Stimulated activated CD4-positive, alpha-beta T cell treated with anti-CD3 and anti-CD28 coated beads, Interleukin-1b, Interleukin-23, amount 100 ng/mL, for 1 hour (primary cell): ENCODE data around the gene HLA-DMA.

Experiments
- DNase-seq, 2 donors: peaks; one replicate each; pipeline ENCODE4 v3.0.0-alpha.2; 2020; ENCODE audit warnings: low read depth in 2 of 2

HLA-DMA gene

DNA sequence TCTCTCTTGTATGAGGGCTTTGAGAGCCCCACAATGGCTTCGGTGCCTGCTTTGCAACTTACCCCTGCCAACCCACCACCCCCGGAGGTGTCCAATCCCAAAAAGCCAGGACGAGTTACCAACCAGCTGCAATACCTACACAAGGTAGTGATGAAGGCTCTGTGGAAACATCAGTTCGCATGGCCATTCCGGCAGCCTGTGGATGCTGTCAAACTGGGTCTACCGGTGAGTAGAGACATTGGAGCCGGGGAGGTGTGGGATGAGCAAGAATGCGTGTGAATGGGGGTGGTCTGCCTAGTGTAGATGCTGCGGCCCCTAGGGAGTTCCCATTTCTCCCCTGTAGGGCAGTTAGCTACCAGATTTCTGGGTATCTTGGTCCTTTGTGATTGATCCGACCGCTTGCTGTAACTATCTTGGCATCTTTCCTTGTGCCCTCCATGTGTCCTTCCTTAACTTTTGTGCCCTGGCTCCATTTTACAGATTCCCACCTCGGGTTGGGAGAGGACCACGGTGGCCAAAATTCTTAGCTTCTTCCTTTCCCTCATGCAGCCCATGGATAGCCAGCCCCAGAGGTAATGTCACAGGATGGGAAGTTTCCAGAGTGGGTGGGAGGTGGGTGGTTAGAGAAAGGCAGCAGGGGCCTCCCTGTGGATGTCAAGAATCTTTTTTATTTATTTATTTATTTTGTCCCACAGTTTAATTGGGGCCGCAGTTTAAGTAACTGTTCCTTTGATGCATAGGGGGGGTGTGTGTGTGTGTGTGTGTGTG lies 21.8 kb upstream of the HLA-DMA start:
- no peak for DNase-seq

DNA sequence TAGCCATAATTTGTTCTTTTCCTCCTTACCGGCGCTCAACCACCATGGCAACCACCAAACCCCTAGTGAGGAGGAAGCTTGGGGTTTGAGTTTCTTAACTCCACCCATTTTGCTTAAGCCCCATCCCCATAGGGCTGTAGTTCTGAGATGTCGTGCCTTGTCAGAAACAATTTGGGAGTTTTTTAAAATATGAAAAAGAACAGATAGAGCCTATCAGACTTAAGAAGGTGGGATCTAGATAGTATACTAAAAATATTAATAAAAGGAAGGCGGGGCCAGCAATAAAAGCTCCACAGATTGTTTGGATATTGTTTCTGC lies 21.1 kb upstream of the HLA-DMA start:
- no peak for DNase-seq

DNA sequence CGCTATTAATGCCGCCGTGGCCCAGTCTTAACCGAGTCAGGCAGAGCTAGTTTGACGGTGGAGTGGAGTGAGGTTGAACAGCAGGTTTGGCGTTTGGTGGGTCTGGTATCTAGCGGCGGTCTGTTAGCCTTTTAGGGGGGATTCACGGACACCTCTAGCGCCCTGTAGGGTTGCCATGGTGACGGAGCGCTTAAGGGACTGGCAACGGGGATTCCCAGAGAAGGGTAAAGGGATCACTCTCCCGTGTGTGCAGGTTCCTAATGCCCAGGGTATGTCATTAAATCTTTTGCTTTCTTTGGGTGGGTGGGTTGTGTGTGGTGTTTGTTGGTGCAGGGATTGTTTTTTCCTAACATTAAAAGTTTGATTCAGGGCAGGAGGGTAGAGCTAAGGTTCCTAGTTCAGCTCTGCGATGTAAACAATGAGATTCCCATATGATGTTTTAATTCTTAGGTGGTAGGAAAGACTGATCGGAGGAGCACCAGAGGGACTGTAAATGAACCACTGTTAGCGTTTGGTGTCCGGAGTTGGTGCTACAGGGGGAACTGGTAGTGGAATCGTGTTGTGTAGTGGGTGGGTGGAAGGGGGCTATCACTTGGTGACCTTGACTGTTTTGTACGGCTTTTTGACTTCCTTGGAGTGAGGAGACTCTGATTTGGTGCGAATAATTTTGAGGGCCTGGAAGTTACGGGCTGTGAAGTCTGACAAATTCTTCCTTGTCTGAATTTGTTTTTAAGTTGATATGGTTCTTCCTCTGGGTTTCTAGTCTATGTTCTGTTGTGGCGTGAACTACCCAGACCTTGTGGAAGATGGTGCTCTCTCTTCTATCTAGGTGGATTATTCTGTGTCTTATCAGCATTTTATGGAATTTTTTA lies 20.5 kb upstream of the HLA-DMA start:
- no peak for DNase-seq

DNA sequence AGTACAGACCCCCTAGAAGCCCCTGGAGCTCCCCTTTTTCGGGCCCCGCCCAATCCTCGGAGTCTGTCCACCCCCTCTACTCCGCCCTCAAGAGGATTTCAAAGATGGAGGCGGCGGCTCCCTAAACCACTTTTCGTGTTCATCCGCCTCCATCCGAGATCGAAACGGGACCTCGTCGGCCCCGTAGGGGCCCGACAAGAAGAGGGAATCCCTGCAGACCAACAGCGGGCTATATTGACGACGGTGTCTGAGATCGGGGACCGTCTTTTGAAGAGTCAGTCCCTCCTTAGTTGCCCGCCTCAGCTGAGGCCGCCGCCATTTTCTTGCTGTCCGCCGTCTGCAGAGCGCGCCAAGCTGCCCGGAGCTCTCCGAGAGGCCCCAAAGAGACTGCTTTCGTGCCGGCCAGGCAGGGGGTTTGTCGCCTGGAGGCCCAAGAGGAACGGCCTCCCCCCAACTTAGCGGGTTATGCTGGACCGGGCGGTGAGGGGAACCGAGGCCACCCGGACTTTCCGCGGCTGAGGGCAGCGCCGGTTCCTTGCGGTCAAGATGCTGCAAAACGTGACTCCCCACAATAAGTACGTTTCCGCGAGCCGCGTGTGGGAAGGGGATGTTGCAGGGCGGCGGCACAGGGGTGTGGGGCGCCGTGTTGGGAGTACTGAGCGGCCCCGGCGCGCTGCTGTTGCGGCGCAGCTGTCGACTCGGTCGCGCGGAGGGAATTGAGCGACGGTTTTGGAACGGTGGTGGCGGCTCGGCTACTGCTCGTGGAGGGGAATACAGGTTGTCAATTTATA lies 19.7 kb upstream of the HLA-DMA start:
- DNase-seq, result no peak

DNA sequence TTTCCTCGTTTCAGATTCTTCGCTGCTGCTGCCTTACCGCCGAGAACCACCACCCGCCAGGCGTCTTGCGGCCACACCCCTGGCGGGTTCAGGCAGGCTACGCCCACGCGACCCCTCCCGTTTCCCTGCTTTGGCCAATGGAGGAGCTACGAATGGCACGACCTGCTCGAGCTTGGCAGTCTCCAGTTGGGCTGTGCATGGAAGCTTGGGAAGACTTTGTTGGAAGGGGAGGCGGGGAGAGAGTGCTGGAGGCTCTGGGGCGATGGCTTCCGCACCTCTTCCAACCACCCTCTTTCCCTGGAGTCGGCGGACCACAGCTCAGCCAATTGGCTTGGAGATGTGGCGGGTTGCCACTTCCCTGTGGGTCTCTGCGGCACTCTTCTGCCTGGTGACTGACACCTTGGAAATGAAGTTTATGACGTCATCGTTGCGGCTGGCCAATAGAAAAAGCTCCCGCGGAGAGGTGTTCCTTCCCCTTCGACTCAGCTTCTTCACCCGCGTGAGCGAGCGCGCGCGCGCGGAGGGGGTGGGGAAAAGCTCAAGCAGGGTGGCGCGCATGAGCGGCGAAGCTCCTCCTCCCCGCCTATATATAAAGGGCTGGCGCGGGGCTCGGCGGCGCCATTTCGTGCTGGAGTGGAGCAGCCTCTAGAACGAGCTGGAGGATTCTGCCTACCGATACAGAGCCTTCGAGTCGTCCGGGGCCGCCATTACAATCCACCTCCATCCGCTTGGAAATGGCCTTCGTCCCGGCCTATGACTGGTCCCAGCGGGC lies 18.9 kb upstream of the HLA-DMA start:
- peak; percentile 98 to 100 for DNase-seq

DNA sequence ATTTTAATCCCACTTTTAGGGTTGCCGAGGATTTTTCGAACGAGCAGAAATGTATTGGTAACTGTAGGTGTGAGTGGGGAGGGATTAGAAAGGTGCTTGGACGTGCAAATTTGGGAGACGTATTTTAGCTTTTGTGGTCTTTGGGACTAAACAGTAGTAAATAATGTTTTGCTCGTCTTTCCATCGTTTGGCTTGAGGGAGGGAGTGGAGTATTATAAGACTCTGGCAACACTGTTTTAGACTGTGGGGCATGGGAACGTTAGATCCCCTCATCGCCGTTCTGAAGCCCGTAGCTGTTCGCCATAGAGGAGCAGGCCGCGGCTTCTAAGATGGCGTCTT lies 18.3 kb upstream of the HLA-DMA start:
- no peak for DNase-seq

DNA sequence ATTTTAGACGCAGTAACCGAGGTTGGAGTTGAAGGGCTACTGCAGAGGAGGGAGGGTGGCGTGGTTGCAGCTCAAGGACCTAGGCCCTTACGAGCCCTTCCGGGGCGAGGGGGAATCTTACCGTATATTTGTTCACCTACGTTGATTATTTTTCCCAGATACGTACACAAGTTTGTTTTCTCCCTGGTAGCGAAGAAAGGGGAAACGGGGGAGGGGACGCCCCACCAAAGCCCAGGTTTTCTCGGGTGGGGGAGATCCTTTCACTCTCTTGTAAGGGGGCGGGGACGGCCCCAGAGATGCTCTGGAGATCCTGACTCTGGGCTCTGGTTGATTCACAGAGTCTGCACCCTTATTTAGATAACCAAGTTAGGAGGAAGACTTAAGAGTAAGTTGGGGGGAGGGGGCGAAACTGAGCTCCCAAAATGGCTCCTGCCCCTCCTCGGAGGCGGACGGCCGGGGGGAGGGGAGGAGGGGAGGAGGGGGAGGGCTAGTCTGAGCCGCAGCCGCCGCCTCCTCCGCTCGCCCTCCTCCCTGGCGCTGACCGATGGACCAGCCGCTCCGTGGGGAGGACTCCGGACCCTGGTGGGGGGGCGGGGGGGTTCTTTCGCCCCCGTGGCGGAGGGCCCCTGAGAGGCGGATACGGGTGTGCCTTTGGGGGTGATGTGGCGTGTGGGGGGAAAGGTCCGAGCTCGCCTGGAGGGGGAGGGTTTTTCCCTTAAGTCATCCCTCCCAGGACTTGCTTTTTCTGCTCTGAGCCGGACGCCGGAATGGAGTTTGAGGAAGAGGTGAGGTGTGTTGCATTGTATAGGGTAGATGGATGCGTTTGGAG lies 17.7 kb upstream of the HLA-DMA start:
- peak; percentile 49 to 72 for DNase-seq

DNA sequence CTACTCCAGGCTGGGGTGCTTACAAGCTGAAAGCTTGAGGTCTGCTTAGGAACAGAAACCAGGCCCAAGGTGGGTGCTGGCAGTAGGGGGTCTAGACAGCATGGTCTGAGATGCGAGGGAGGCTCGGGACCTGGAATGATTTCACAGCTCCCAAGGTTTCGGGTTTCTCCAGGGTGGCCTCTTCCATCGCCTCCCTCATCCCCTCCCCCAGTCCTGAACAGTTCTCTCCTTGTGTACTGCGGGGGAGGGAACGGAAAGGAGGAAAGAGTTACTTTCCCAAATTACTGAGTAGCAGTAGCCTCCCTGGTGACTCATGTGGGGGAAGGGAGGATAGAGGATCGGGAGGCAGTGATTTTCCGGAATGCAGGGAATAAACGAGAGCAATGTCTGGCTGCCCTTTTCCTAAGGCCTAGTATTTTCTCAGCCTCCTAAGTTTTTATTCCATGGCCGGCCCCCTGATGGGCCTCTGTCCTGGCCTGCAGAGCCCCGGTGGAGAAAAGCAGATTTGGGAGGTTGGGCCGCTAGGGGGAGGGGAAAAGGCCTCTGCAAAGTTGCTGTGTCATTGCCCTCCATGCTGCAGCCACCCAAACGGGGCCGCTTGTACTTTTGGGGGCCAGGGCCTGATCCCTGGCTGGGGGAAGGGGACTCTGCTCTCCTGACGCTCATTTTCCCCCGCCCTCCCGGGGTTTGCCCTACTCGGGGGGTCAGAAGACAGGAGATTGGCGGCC lies 17.0 kb upstream of the HLA-DMA start:
- DNase-seq, result peak in 1 of 2 donors; percentile 58

DNA sequence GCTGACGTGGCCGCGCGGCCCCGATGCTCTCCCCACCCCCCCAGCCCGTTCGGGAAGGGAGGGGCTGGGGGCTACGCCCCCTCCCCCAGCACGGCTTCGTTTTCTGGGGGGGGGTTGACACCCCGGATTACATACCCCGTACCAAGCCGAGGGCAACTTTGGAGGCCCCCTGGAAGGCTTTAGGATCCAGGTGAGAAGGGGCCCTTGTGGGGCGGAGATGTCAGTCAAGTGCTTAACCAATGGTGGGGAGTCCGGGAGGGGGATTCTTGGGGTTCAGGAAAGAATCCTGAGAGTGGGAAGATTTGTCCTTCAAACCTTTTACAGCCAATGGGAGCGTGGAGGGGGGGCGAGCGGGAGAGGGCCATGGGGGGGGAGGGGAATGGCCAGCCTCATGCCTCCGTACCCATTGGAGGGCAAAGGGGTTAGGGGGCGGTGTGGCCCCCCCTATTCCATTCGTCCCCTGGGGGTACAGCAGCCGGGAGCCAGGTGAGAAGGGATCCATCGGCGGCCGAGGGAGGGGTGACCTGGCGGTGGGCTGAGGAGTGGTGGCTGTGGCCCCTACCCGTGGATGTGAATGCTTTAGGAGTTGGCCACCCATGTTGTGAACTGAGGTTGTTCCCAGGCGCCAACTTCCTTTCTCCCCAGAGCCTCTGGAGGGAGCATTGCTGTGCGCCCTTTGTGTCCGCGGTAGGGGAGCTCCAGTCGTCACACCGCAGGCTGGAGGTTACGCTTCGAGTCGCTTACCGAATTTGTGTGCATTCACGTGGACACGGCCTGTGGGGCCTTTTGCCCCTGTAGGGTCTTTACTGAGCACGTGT lies 16.2 kb upstream of the HLA-DMA start:
- DNase-seq, result peak in 1 of 2 donors; percentile 56

DNA sequence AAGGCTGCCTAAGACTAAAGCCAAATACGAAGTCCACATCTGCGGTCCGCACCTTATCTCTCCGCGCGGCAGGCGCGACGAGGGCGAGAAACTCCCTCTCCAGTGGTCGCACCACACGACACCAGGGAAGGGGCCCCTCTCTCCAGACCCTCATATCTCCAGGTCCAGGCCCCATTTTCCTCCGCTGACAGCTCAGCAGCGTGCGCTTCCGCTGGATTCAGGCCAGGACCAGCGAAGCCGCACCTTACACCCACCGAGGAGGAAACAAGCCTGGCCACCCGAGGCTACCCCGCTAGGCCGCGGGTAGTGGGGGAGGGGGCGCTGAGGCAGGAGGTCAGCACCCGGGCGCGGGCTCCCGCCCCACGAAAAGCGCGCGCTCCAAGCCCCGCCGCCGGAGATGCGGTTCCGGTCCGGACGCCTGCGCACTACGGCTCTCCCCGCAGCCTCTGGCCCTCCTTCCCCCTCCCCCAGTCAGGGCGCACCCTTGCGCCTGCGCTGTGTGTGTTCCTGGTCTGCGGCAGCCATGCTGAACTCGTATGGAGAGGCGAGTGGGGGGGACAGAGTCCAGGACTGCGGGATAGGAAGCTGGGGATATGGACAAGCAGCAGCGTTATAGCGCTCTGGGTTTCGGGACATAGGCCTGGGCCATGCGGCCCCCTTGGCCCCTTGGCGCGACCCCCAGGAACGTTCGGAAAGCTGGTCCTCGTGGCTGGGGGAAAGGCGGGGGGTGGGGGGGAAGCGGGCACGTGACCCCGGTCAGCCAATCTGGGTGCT lies 15.4 kb upstream of the HLA-DMA start, which contains the start of gene BRD2:
Gene BRD2, plus strand, starts transcription at position 502 of the 774 bp plus-strand sequence. CDS start 4,305 bp downstream, outside the sequence.
- DNase-seq, result peak; percentile 83 to 93

DNA sequence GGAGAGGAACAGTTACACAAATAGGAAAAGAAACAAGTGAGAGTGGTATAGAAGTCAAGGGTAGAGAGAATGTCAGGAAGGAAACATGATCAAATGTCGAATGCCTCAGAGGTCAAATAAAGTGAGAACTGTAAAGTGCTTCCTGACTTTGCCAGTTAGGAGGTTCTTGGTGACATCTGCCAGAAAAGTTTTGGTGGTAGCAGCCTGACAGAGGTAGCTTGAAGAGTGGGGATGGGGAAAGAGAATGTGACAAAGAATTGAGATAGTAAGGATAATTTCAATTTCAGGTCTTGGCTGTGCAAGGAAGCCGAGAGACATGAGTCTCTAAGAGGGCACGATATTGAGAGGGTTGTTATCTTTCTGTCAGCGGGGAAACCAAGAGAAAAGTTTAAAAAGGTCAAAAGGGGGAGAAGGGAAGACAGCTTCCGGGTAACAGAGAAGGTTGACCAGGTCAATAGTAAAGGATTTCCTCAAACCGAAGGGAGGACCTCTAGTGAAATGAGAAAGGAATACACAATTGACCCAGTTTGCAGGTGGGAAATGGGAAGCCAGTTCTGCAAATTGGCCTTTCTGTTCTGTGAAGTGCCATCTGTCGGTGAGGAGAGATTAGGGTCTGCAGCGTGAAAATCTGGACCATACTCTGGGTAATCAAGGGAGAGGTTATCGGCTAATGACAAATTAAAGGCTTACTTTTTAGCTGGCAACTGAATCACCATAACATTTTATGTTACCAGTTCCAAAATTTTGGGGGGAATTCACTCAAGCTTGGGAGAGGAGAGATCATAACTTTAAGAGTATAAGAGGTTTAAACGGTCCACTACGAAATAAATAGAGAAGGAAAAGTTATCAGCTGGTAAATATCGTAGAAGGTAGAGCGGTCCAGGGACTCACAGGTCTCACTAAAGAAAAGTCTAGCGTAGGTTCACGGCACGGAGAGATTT lies 14.5 kb upstream of the HLA-DMA start:
- DNase-seq, result no peak

DNA sequence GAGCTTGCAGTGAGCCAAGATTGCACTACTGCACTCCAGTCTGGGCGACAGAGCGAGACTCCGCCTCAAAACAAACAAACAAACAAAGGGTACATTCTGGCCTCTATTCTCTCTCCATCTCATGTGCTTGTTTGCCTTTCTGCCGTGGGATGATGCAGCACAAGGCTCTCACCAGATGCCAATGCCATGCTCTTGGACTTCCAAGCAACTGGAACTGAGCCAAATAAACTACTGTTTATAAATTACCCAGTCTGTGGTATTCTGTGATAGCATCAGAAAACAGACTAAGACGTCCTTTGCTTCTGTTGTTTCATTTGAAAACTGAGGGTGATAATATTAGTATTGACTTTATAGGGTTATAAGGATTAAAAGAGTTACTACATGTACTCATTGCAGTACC lies 11.9 kb upstream of the HLA-DMA start:
- DNase-seq, result no peak

DNA sequence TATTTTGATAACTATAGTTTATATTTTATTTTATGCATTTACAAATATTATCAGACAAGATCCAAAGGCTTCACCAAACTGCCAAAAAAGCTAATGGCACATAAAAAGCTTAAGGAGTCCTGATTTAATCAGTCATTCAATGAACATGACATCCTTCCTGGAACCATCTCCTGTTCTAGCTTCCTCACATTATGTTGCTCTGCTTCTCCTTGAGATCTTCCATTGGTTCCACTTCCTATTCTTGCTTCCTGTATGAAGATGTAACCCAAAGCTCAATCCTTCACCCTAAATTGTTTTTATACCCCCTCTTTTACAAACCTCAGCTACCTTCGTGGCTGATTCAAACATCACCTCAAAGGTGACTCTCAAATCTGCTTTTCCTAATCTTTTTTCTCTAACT lies 11.0 kb upstream of the HLA-DMA start:
- DNase-seq, result no peak

DNA sequence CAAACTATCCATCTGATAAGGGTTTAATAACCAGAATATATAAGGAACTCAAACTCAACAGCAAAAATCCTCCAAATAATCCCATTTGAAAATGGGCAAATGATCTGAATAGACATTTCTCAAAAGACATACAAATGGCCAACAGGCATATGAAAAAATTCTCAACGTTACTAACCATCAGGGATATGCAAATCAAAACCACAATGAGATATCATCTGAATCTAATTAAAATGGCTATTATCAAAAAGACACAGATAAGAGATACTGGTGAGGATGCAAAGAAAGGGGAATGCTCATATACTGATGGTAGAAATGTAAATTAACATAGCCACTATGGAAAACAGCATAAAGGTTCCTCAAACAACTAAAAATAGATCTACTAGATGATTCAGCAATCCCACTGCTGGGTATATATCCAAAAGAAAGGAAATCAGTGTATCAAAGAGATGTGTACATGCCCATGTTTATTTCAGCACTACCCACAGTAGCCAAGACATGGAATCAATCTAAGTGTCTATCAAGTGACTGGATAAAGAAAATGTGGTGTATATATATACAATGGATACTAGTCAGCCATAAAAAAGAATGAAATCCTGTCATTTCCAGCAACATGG lies 9.4 kb upstream of the HLA-DMA start:
- no peak for DNase-seq

DNA sequence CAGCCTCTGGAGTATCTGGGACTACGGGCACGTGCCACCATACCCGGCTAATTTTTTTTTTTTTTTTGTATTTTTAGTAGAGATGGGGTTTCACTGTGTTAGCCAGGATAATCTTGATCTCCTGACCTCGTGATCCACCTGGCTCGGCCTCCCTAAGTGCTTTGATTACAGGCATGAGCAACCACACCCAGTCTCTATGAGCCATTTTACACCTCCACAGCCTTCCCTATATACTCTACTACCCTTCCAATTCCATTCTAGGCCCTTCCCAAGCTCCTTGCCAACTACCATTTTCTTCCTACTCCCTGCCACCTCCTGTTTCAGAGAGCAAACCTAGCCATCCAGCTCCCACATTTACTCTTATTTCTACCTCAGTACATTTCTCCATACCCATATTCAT lies 7.7 kb upstream of the HLA-DMA start:
- no peak for DNase-seq

DNA sequence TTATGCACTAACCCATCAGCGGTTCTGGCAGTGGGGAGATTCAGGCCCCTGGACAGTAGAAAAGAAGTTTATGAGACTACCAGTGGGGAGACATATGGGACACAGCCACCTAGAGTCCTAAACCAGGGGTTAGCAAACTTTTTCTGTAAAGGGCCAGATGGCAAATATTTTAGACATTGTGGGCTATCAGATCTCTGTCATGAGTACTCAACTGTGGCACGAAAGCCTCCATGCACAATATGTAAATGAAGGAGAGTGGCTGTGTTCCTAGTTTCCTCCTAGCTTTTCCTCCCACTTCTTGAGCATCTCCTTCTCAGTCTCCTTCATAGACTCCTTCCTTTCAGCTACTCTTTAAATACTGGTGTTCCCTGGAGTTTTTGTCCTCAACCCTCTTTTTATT lies 3.3 kb upstream of the HLA-DMA start:
- DNase-seq, result no peak
